HT-29 (cell line): ENCODE data around the gene ZNF594. TPM values are rescaled to one million over a fixed set of nuclear protein-coding genes. Genes with fewer than 3 reads are reported as not detected.
"Not testable (repeated sequence)": the region's sequence is repeated elsewhere in the genome, so short reads cannot be mapped to it uniquely, and the experiment has no call there.

Source experiments
- DNase-seq: peaks from one replicate; pipeline ENCODE4 v3.0.0-alpha.2; 2015; ENCODE audit warnings: low spot score
- total RNA-seq: library from RNA; depleted of rRNA; stranded (reverse); fragments of >200 nt; shearing (Covaris generic); gene quantifications from 2 replicates; pipeline ENCODE4 v1.2.3, GENCODE V29; 2014

The ZNF594 gene
- total RNA-seq, 1 experiment from 2014 or later = 7.4 TPM

DNA sequence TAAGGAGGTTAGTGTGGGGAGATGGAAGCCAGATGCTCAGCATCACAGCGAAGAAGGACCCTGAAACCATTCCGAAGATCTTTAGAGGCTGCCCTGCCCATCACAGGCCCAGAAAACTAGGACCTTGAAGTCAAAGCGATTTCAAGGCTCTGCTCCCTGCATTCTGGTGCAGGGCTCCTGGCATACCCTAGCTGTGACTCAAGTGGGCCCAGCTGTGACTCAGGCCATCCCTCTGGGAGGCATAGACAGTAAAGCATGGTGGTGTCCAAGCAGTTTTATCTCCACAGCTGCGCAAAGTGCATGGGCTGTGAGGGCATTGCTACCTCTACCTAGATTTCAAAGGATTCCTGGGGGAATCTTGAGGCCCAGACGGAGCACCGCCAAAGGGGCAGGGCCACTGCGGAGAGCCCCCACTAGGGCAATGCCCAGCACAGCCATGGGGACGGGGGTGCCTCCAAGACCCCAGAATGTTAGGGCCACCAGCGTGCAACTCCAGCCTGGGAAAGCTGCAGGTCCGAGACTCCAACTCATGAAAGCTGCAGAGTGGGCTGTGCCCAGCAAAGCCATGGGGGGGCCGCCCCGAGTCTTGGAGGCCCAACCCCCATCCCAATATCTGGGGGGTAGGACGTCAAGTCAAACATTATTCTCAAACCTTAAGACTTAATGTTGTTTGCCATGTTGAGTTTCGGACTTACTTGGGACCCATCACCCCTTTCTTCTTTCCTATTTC lies 11.7 kb upstream of the ZNF594 start:
- no peak for DNase-seq

DNA sequence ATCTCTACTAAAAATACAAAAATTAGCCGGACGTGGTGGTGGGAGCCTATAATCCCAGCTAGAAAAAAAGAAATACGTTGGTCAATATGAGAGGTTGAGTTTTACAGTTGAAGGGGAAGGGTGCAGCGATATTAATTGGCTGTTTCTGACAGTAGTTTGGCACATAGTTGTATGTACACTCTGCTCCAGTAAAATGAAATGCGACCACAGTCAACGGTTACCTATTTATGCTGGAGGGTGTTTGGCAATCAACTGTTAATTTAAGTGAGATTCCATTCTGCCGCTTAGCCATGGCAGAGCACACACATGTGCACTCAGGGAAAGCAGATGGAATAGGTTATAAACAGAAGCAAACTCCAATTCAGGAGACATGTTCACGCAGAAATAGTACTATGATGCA lies 9.3 kb upstream of the ZNF594 start:
- no peak for DNase-seq

DNA sequence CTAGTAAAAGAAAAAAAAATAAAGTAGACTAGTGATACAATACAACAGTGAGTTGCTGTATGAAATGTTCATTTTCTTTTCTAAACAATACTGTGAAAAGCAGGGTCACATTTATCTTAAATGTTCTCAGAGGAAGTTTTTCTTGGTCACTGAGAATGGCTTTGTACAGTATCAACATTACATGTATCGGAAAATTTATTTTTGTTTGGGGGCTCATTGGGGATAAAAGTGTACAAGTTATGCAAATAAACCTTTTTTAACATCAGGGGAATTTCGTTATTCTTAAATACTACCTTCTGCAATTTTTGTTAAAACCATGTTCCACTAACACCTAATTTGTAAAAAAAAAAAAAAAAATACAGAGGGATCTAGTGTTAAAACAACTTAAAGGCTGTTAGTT lies 8.7 kb upstream of the ZNF594 start:
- DNase-seq = no peak

DNA sequence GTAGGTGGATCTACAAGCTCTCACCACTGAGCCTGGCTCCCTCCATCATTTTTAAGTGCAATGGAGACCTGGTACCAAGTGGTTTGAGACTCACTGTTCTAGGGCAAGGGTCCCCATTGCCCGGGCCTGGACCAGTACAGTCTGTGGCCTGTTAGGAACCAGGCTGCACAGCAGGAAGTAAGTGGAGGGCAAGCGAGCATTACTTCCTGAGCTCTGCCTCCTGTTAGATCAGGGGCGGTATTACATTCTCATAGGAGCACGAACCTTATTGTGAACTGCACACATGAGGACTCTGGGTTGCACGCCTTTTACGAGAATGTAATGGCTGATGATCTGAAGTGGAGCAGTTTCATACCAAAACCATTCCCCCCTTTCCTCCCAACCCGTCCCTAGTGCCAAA lies 6.8 kb upstream of the ZNF594 start:
- no peak for DNase-seq

GRCh38 chr17:5194346-5194745 lies 2.7 kb upstream of the ZNF594 start:
- no peak for DNase-seq

DNA sequence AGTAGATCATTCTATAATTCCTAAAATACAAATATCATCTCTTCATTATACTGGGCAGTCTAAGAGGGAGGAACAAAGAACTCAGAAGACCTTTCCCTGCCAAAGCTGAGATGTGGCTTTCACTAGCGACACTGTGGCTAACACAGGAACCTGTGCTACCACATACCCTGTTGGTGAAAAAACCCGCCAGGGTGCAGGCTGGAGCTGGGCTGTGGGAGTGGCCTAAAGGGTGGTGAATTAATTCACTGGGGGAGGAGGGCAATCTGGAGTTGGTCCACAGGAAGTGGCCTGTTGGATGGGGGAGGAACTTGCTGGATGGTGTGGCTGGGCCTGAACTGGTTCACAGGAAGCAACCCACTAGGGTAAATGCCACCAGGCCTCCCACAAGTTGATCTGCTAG lies 7.4 kb downstream of the ZNF594 start:
- DNase-seq = no peak

DNA sequence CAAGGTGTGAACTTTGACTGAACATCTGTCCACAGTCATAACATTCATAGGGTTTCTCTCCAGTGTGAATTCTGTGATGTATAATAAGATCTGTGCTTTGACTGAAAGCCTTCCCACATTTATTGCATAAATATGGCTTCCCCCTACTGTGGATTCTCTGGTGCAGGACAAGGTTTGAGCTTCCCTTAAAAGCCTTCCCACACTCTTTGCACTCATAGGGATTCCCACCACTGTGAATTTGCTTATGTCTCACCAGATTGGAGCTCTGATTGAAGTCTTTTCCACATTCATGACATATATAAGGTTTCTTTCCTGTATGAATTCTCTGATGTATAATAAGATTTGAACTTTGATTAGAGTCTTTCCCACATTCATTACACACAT lies 8.3 kb downstream of the ZNF594 start:
- no peak for DNase-seq

DNA sequence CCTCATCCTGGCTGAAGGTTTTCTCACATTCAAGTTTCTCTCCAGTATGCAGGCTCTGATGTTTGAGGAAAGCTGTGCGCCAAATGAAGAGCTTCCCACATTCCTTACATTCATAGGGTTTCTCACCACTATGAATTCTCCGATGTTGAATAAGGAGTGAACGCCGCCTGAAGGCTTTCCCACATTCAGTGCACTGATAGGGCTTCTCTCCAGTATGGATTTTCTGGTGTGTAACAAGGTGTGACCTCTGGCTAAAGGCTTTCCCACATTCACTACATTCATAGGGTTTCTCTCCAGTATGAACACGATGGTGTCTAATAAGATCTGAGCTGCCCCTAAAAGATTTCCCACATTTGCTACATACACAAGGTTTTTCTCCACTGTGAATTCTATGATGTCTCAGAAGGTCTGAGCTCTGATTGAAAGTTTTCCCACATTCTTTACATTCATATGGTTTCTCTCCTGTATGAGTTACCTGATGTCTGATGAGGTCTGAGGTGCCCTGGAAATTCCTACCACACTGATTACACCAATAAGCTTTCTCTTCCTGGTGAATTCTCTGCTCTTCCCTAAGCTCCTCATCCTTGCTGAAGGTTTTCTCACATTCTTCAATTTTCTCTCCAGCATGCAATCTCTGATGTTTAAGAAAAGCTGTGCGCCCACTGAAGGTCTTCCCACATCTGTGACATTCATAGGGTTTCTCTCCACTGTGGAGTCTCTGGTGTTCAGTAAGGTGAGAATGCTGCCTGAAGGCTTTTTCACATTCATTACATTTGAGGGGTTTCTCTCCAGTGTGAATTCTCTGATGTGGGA lies 8.9 kb downstream of the ZNF594 start:
- no peak for DNase-seq

DNA sequence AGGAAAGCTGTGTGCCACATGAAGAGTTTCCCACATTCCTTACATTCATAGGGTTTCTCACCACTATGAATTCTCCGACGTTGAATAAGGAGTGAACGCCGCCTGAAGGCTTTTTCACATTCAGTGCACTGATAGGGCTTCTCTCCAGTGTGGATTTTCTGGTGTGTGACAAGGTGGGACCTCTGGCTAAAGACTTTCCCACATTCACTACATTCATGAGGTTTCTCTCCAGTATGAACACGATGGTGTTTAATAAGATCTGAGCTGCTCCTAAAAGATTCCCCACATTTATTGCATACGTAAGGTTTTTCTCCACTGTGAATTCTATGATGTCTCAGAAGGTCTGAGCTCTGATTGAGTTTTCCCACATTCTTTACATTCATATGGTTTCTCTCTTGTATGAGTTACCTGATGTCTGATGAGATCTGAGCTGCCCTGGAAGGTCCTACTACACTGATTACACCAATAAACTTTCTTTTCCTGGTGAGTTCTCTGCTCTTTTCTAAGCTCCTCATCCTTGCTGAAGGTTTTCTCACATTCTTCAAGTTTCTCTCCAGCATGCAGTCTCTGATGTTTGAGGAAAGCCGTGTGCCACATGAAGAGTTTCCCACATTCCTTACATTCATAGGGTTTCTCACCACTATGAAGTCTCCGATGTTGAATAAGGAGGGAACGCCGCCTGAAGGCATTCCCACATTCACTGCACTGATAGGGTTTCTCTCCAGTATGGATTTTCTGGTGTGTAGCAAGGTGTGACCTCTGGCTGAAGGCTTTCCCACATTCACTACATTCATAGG lies 10.0 kb downstream of the ZNF594 start:
- DNase-seq = no peak

- DNase-seq = no peak
These were observed 12.7 kb downstream of the ZNF594 start for GRCh38 chr17:5179003-5179402.

DNA sequence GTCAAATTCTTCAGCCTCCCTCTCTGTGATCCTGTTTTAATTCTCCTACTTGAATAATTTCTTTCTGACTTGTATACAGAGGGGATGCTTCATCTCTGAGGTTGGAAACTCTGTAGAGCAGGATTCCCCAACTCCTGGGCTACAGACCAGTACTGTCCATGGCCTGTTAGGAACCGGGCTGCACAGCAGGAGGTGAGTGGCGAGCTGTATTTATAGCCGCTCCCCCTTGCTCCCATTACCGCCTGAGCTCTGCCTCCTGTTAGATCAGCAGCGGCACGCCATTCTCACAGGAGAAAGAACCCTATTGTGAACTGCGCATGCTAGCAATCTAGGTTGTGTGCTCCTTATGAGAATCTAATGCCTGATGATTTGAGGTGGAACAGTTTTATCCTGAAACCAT lies 16.6 kb downstream of the ZNF594 start:
- not testable (repeated sequence) for DNase-seq

DNA sequence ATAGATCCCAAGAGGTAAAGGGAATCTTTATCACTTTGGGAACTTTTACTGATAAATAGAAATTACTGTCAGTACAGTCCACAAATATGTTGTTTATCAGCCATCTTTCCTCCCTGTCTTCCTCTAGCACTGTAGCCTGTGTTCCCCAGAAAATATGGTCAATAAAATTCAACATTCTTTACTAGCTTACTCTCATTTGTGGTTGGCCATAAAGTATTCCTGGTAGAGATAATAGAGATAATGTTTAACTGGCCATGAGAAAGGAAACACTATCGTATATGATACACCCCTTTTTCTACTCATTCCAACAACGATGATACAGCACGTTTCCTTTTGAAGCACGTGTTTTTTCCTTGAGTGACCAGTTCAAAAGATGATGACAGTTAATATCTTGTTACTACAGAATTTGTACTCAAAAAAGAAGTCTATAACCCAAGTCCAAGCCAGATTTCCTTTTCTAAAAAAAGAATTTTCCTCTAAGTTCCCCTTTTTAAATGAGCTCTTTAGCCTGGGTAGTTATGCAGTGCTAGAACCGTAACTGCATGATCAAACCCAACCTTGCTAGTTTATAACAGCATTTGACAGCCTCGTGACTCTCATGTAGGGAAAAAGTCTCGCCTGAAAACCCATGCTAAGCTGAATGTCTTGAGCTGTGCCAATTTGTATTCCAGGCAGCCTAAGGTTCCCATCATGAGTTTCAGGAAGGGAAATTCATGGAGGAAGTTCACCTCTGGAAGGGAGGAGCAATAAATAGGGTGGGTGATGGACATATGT lies 25.7 kb downstream of the ZNF594 start:
- DNase-seq = peak; percentile 31

- DNase-seq = no peak
These were observed 27.2 kb downstream of the ZNF594 start for GRCh38 chr17:5164436-5164835.

DNA sequence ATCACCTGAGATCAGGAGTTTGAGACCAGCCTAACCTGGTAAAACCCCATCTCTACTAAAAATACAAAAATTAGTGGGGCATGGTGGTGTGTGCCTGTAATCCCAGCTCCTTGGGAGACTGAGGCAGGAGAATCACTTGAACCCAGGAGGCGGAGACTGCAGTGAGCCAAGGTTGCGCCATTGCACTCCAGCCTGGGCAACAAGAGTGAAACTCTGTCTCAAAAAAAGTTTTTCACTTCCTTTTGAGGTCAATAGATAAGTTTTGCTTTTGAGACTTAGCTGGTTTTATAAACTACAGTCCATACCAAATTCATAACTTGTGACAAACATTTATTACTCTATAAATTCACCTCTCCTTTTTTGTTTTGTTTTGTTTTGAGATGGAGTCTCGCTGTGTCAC lies 29.9 kb downstream of the ZNF594 start:
- DNase-seq = not testable (repeated sequence)

- not testable (repeated sequence) for DNase-seq
These were observed 31.0 kb downstream of the ZNF594 start for GRCh38 chr17:5160702-5161101.

DNA sequence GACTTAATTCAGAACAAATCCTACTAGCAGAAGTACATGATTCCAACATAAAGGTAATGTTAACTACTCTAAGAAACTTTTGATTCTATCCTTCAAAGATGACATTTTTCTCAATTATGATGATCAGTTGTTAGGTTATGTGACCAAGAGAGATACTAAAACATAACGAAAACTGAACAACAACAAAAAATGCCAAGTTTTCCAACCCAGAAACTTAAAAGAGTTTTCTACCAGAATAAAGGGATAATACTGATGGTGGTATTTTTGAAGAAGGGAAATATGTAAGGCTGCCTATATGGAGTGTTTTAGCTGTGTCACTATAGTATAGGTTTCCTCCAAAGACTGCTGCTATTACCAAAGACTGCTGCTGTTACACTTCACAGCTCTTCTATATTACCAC lies 45.5 kb downstream of the ZNF594 start:
- not testable (repeated sequence) for DNase-seq

GRCh38 chr17:5142877-5143276 lies 48.8 kb downstream of the ZNF594 start:
- DNase-seq = not testable (repeated sequence)

DNA sequence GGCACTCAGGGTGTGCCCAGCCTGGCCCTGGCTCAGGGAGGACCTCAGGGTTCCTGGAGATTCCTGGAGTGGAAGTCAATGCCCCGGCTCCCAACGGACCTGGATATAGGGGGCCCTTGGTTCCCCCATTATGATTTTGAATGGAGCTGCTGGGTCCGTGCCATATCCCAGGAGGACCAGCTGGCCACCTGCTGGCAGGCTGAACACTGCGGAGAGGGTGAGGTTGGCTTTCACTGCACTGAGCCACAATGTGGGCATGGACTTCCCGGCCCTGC lies 52.3 kb downstream of the ZNF594 start:
- DNase-seq = no peak

GRCh38 chr17:5138616-5139457 lies 52.8 kb downstream of the ZNF594 start:
- no peak for DNase-seq

GRCh38 chr17:5138198-5138544 lies 53.5 kb downstream of the ZNF594 start:
- DNase-seq = not testable (repeated sequence)
